Neutrophil (primary cell): ENCODE results near the gene ALDH5A1.

Experiments
- H3K27ac ChIP-seq: fragments of 200-600 bp; sonication (generic); 2 replicates; pipeline ENCODE4 v1.5.1; 2016; ENCODE audit warnings: mild to moderate bottlenecking, moderate library complexity
- H3K27me3 ChIP-seq: fragments of 200-600 bp; sonication (generic); 2 replicates; pipeline ENCODE4 v1.6.0; 2016; ENCODE audit warnings: mild to moderate bottlenecking
- H3K36me3 ChIP-seq: fragments of 200-600 bp; sonication (generic); 2 replicates; pipeline ENCODE4 v1.5.1; 2017
- H3K4me1 ChIP-seq, 2 experiments: fragments of 200-600 bp in 1 of 2; sonication (generic) in 1 of 2; 1 replicate in 1 of 2; 2 replicates in 1 of 2; pipeline versions ENCODE4 v1.5.1 to v1.6.1; 2013 to 2016; ENCODE audit warnings: low read depth in 1 of 2, low read length in 1 of 2, mild to moderate bottlenecking in 1 of 2, moderate library complexity in 1 of 2; ENCODE audit not compliant: control insufficient read depth in 1 of 2, insufficient read depth in 1 of 2
- H3K4me3 ChIP-seq, 2 experiments: fragments of 200-600 bp in 1 of 2; sonication (generic) in 1 of 2; 1 replicate in 1 of 2; 2 replicates in 1 of 2; pipeline ENCODE4 v1.5.1; 2013 to 2016; ENCODE audit warnings: low read depth in 1 of 2, low read length in 1 of 2, mild to moderate bottlenecking in 1 of 2, moderate library complexity in 1 of 2
- H3K9me3 ChIP-seq: fragments of 200-600 bp; sonication (generic); 2 replicates; pipeline ENCODE4 v1.5.1; 2016
- TF ChIP-seq, protein P1 (sequence below): fragments of 200-600 bp; sonication (generic); IDR thresholded peaks from 2 replicates; pipeline ENCODE4 v1.5.1; 2016; ENCODE audit warnings: antibody characterized with exemption

ALDH5A1 gene

DNA sequence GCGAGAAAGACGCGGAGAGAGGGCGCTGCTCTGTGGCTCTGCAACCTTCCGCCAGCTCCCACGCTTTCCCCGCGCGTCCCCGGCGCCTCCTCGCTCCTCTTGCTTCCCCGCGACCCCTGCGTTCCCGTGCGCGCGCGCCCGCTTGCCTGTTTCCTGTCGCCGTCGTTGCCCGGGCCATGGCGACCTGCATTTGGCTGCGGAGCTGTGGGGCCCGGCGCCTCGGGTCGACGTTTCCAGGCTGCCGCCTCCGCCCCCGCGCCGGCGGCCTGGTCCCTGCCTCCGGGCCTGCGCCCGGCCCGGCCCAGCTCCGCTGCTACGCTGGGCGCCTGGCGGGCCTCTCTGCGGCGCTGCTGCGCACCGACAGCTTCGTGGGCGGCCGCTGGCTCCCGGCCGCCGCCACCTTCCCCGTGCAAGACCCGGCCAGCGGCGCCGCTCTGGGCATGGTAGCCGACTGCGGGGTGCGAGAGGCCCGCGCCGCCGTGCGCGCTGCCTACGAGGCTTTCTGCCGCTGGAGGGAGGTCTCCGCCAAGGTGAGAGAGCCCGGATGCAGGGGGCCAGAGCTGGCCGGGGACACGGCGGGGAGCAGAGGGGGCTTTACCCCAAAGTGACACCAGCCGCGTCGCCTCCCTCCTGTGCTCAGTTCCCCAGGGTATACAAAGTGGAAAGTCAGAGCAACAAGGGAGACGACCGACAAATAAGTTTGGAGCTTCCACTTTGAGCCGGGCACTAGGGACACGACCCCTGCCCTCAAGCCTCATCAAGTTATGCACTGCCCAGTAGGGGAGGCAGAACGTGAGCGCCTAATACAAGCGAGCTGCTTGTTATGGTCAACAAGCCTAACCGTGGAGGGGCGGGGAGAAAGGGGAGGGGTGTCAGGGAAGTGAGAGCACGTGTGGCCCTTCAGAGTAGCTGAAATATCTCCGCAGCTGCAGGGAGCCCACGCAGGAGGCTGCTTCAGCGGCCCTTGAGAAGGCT is at the start of gene ALDH5A1:
TSS of gene ALDH5A1 (plus strand) at position 149 of the 975 bp plus-strand sequence. CDS start at position 177, 28 bp downstream.
- peaks cover 54% of the 10 kb centered on the region for H3K27me3 ChIP-seq
- peaks cover 10 to 17% of the 10 kb centered on the region in 2 experiments for H3K4me1 ChIP-seq
- peak within 1 kb of the TSS; percentile 49 to 58 for H3K4me3 ChIP-seq
- H3K27ac ChIP-seq, result no peak within 1 kb of the TSS
- H3K9me3 ChIP-seq, result no peaks in the 10 kb centered on the region
- no peaks in the 10 kb centered on the region for H3K36me3 ChIP-seq
- TF ChIP-seq, protein P1, sequence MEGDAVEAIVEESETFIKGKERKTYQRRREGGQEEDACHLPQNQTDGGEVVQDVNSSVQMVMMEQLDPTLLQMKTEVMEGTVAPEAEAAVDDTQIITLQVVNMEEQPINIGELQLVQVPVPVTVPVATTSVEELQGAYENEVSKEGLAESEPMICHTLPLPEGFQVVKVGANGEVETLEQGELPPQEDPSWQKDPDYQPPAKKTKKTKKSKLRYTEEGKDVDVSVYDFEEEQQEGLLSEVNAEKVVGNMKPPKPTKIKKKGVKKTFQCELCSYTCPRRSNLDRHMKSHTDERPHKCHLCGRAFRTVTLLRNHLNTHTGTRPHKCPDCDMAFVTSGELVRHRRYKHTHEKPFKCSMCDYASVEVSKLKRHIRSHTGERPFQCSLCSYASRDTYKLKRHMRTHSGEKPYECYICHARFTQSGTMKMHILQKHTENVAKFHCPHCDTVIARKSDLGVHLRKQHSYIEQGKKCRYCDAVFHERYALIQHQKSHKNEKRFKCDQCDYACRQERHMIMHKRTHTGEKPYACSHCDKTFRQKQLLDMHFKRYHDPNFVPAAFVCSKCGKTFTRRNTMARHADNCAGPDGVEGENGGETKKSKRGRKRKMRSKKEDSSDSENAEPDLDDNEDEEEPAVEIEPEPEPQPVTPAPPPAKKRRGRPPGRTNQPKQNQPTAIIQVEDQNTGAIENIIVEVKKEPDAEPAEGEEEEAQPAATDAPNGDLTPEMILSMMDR, result no peak

DNA sequence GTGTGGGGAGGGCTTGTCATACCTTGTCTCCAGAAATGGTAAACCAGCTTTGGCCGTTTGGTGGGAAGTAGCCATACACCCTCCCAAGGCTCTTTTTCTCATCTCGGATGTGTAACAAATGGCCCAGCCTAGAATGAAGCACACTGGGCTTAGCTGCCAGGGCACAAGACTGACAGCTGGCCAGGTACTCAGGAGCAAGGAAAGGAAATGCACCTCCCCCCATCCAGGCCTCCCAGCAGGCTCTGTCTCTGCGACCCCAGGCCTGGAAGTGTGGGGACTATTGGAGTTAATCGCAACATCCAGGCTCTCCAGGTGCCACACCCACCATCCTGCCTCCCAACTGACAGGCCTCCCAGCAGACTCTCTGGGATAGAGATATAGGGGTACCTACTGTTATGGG is 49.1 kb upstream of the ALDH5A1 start:
- Histone ChIP-seq H3K27me3 (no peaks in the 10 kb centered on the region), H3K9me3 (no peaks in the 10 kb centered on the region), H3K4me3 (peak overlapping the region in 1 of 2 experiments; percentile 8), H3K36me3 (no peaks in the 10 kb centered on the region), H3K4me1 (peaks cover 46 to 51% of the 10 kb centered on the region in 2 experiments), H3K27ac (peak overlapping the region; percentile 68)
- TF ChIP-seq, protein P1, result no peak

DNA sequence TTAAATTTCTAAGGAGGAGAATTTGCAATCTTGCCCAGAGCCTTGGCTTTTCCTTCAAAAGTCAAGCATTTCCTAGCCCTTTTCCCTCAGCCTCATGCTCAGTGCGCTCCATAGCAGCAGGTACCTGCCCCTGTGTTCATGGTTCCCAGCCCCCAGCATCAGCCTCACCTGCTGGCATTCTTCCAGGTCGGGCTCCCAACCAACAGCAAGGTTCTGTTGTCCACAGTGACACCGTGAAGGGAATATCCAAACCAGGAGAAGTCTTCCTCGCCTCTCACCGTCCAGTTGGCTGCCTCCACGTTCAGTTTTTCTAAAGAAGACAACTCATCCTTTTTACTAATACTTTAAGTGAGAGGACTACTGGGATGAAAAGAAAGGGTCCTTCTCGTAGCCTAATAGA is 48.1 kb upstream of the ALDH5A1 start:
- H3K4me3 ChIP-seq, result no peak overlapping the region
- H3K27ac ChIP-seq, result peak overlapping the region; percentile 35
- no peaks in the 10 kb centered on the region for H3K27me3 ChIP-seq
- H3K4me1 ChIP-seq, result peaks cover 46 to 48% of the 10 kb centered on the region in 2 experiments
- no peaks in the 10 kb centered on the region for H3K36me3 ChIP-seq
- no peaks in the 10 kb centered on the region for H3K9me3 ChIP-seq
- TF ChIP-seq, protein P1, result no peak

DNA sequence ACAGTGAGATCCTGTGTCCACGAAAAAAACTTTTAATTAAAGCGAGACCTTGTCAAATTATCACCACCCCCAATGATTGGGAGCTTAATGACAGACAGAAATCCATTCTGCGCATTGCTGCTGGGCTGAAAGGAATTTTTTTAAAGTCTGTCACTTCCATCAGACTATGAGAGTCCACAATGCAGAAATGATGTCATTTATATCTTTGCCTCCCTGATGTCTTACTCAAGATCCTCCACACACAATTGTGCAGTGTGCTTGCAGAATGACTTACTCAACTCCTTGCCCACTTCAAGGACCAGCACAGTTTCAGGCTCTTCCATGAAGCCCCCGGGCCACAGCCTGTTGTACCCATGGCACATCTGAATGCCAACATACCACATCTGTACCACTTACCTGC is 46.4 kb upstream of the ALDH5A1 start:
- TF ChIP-seq, protein P1, result no peak
- peak overlapping the region in 1 of 2 experiments; percentile 0 for H3K4me3 ChIP-seq
- H3K36me3 ChIP-seq, result no peaks in the 10 kb centered on the region
- no peaks in the 10 kb centered on the region for H3K9me3 ChIP-seq
- no peaks in the 10 kb centered on the region for H3K27me3 ChIP-seq
- peak overlapping the region; percentile 75 for H3K27ac ChIP-seq
- peaks cover 46 to 48% of the 10 kb centered on the region in 2 experiments for H3K4me1 ChIP-seq

DNA sequence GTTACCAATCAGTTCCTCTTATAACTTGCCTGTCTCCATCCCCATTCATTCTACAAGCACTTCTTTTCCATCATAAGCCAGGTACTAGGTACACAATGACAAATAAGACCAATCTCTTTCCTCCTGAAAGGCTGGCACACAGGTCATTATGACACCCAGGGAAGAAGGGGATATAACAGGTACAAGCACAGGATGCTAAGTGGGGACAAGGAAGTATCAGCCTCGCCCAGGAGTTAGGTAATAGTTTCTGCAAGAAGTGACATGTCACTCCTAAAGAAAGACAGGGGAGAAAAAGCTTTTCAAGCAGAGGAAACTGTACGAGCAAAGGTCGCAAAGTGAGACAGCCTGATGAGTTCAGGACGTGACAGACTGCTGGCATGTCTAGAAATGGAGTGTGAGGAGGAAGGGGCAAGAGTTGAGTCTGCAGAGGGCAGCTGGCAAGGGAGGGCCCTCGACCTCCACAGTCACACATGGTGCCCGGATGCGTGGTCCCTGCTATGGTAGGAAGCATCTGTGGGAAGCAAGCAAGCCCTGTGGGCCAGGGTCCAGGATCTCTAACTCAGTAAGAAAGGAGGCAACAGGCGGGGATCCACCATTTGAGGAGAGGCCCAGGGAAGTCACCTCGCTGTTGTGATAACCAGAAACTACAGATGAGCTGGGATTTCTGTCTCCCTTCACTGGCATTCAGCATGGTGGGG is 45.8 kb upstream of the ALDH5A1 start:
- H3K36me3 ChIP-seq, result no peaks in the 10 kb centered on the region
- peaks cover 46 to 48% of the 10 kb centered on the region in 2 experiments for H3K4me1 ChIP-seq
- TF ChIP-seq, protein P1, result no peak
- H3K4me3 ChIP-seq, result peak overlapping the region in 1 of 2 experiments; percentile 0
- H3K9me3 ChIP-seq, result no peaks in the 10 kb centered on the region
- no peaks in the 10 kb centered on the region for H3K27me3 ChIP-seq
- H3K27ac ChIP-seq, result peak overlapping the region; percentile 75
